OCI-LY7 (cell line): ENCODE measurements around the gene TRAF3IP1. TPM values are rescaled to one million over a fixed set of nuclear protein-coding genes. Genes with fewer than 3 reads are reported as not detected.
A peak's percentile ranks its signal among the peaks of the same experiment; 100 is the strongest.

Experiments
- BruUV-seq: library from RNA; stranded (reverse); fragments of 400-500 nt; replicated peaks from 2 replicates; lab custom pipeline; 2021; lab: Mats Ljungman, UMichigan
- CTCF ChIA-PET: fragments of 300-600 bp; sonication (Branson Sonifier 250); formaldehyde crosslinking; loops from one replicate; lab custom pipeline; 2022; ENCODE audit warnings: antibody characterized with exemption; ENCODE audit not compliant: unreplicated experiment; lab: Charles Lee
- POLR2A ChIA-PET: fragments of 300-600 bp; sonication (Branson Sonifier 250); formaldehyde crosslinking; loops from one replicate; lab custom pipeline; 2022; ENCODE audit warnings: antibody characterized with exemption; lab: Charles Lee
- DNase-seq: peaks from one replicate; pipeline ENCODE4 v3.0.0-alpha.2; 2015; ENCODE audit warnings: low spot score
- H2AFZ ChIP-seq: fragments of 200-600 bp; sonication (generic), shearing (Covaris generic); 2 replicates; pipeline ENCODE4 v1.6.1; 2014; ENCODE audit warnings: mild to moderate bottlenecking, antibody characterized with exemption, low read length, moderate library complexity
- H3K27ac ChIP-seq: fragments of 200-600 bp; sonication (generic); 2 replicates; pipeline ENCODE4 v1.5.1; 2014; ENCODE audit warnings: mixed run types, low read depth, mild to moderate bottlenecking, moderate library complexity, low read length, inconsistent platforms; ENCODE audit not compliant: poor library complexity, severe bottlenecking
- H3K36me3 ChIP-seq: fragments of 200-600 bp; sonication (generic); 2 replicates; pipeline ENCODE4 v1.6.1; 2014; ENCODE audit warnings: mild to moderate bottlenecking, antibody characterized with exemption, low read length, moderate library complexity, mixed read lengths; ENCODE audit not compliant: insufficient read depth
- H3K4me1 ChIP-seq: fragments of 200-600 bp; sonication (generic); 2 replicates; pipeline ENCODE4 v1.5.1; 2014; ENCODE audit warnings: mild to moderate bottlenecking, low read length; ENCODE audit not compliant: insufficient read depth, poor library complexity, severe bottlenecking
- H3K4me2 ChIP-seq: fragments of 200-600 bp; sonication (generic); 2 replicates; pipeline ENCODE4 v1.6.1; 2014; ENCODE audit warnings: mild to moderate bottlenecking, low read length
- H3K4me3 ChIP-seq: fragments of 200-600 bp; sonication (generic); 2 replicates; pipeline ENCODE4 v1.5.1; 2014; ENCODE audit warnings: mild to moderate bottlenecking, low read depth, low read length; ENCODE audit not compliant: poor library complexity, severe bottlenecking
- H3K79me2 ChIP-seq: fragments of 200-600 bp; sonication (generic); 2 replicates; pipeline ENCODE4 v1.6.1; 2016; ENCODE audit warnings: low read depth, mild to moderate bottlenecking, low read length, moderate library complexity, mixed read lengths; ENCODE audit not compliant: insufficient read depth
- H3K9me2 ChIP-seq: fragments of 200-600 bp; sonication (generic); 2 replicates; pipeline ENCODE4 v1.6.1; 2016; ENCODE audit warnings: mild to moderate bottlenecking, low read length, mixed read lengths; ENCODE audit not compliant: insufficient read depth
- H3K9me3 ChIP-seq: fragments of 200-600 bp; sonication (generic); 2 replicates; pipeline ENCODE4 v1.6.1; 2014; ENCODE audit warnings: mild to moderate bottlenecking, mixed run types, low read length, mixed read lengths
- H4K20me1 ChIP-seq: fragments of 200-600 bp; sonication (generic); 2 replicates; pipeline ENCODE4 v1.6.1; 2014; ENCODE audit warnings: mild to moderate bottlenecking, antibody characterized with exemption, low read length, moderate library complexity, mixed read lengths; ENCODE audit not compliant: insufficient read depth
- EZH2phosphoT487 ChIP-seq: fragments of 200-600 bp; sonication (generic); IDR thresholded peaks from 2 replicates; pipeline ENCODE4 v1.6.1; 2018; ENCODE audit warnings: low read depth, borderline replicate concordance, mild to moderate bottlenecking, mixed run types, antibody characterized with exemption, low read length, moderate library complexity, mixed read lengths
- intact Hi-C: fragments of 100-400 bp; cut with micrococcal nuclease; formaldehyde crosslinking; loops from one replicate; pipeline ENCODE4 v1.10.0; 2022; ENCODE audit not compliant: unreplicated experiment
- total RNA-seq, 2 experiments: library from RNA; depleted of rRNA in 1 of 2; stranded (reverse); fragments of >200 nt in 1 of 2; shearing (Covaris generic) in 1 of 2; gene quantifications; 2 replicates each; pipeline ENCODE4 v1.2.3, GENCODE V29; 2014 to 2022
- TF ChIP-seq, protein P1 (sequence below): fragments of 200-600 bp; sonication (generic); conservative IDR thresholded peaks from 2 replicates; pipeline ENCODE4 v1.5.1; 2014; ENCODE audit warnings: mild to moderate bottlenecking, antibody characterized with exemption, low read length, moderate library complexity, mixed read lengths

Gene TRAF3IP1
- total RNA-seq, 2 experiments from 2014 or later: 8.2 to 13.8 TPM

DNA sequence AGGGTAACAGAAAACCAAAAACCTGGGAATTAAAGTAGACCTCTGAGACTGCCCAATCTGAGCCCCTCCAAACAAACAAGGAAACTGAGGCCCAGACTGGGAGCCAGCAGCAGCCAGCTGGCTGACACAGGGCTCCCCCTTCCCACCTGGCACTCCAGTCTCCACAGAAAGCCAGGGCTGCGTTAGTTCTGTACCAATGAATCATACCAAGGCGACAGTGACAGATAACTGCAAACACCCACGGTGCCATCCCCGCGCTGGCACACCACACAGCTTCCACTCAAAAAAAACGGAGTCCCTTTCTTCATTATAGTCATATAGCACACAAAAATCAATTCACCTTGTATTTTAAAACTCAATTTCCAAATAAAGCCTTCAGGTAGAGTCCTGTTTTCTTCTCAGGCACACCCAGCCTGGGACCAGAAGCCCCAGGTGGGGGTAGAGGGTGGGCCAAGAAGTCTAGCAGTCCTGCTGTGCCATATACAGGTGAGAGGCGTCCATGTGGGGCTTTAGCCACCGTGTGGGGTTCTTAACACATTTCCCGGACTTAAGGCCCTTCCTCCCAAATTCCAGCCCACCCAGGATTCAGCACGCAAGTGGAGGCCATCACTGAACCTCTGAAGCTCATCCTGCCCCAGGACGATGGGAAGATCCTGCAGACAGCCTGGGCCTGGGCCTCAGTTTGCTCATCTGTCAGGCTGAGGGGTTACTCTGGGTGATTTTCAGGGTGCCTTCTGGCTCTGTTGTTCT is 33.2 kb upstream of the TRAF3IP1 start:
- DNase-seq: no peak
- Histone ChIP-seq H3K4me2 (peak overlapping the region; percentile 86), H3K9me3 (no peaks in the 10 kb centered on the region), H4K20me1 (peaks cover 11% of the 10 kb centered on the region), H3K79me2 (peaks cover 27% of the 10 kb centered on the region), H2AFZ (no peak overlapping the region; the same call in 1 of the 2 replicates), H3K4me3 (peak overlapping the region; percentile 76), H3K36me3 (peaks cover 7% of the 10 kb centered on the region; the same call in 1 of the 2 replicates), H3K27ac (no peak overlapping the region), H3K9me2 (no peaks in the 10 kb centered on the region), H3K4me1 (peaks cover 36% of the 10 kb centered on the region)
- TSS peak; percentile 57 for BruUV-seq
- ChIA-PET POLR2A (interaction anchor here (0.6 kb wide), 1 partner anchor 60 kb away, joined by 3 read pairs; no protein-coding TSS in a partner anchor), CTCF (no interaction called here)
- intact Hi-C loops: no loop called here
- TF ChIP-seq, protein P1, sequence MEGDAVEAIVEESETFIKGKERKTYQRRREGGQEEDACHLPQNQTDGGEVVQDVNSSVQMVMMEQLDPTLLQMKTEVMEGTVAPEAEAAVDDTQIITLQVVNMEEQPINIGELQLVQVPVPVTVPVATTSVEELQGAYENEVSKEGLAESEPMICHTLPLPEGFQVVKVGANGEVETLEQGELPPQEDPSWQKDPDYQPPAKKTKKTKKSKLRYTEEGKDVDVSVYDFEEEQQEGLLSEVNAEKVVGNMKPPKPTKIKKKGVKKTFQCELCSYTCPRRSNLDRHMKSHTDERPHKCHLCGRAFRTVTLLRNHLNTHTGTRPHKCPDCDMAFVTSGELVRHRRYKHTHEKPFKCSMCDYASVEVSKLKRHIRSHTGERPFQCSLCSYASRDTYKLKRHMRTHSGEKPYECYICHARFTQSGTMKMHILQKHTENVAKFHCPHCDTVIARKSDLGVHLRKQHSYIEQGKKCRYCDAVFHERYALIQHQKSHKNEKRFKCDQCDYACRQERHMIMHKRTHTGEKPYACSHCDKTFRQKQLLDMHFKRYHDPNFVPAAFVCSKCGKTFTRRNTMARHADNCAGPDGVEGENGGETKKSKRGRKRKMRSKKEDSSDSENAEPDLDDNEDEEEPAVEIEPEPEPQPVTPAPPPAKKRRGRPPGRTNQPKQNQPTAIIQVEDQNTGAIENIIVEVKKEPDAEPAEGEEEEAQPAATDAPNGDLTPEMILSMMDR: no peak
- no peak for TF ChIP-seq EZH2phosphoT487

DNA sequence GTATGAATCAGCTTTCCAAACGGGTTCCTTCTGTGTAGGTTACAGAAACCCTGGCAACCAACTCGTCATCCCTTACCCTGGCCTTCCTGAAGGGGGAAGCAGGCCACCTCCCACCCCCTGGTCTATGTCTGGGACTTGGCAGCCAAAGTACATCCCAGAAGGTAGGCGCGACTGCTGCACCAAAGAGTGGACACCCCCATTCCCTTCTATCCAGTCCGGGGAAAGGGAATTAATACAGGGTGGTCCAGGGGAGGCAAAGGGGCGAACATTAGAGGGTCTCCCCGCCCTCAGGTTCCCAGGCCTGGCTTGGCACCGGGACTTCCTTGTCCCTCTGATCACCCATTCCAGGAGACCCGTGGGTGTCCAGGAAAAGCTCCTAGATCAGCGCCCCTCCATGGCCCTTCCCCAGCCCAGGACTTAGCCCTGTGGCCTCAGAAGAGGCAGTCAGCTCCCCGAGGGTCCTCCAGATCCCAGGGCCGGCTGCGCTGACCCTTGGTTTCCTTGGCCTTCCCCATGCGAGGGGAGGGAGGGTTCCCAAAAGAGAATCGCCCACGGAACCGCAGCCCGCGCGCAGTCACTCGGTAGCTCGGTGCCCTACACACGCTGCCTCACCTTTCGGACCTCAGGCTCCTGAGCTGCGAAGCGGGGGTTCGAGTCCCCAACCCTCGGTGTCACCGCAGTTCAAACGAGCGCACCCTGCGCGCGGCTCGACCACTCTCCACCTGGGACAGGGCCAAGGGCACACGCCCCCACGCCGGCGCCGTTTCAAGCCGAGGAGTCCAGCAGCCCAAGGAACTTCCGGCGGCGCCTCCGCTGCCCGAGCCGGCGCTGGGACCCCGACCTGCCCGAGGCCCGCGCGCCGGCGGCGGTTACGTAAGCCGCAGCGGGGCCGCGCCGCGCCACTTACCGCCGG is 32.3 kb upstream of the TRAF3IP1 start, which contains the start of gene PER2:
TSS of gene PER2 (minus strand) at position 874 of the 913 bp plus-strand sequence. CDS start 10,674 bp downstream, outside the sequence.
- Histone ChIP-seq H3K4me2 (peak within 1 kb of the TSS; percentile 97), H3K27ac (peak within 1 kb of the TSS; percentile 54), H4K20me1 (peaks cover 11% of the 10 kb centered on the region), H2AFZ (peak within 1 kb of the TSS; percentile 96), H3K4me1 (peaks cover 34% of the 10 kb centered on the region), H3K79me2 (peaks cover 27% of the 10 kb centered on the region), H3K4me3 (peak within 1 kb of the TSS; percentile 76), H3K9me3 (no peaks in the 10 kb centered on the region), H3K9me2 (no peaks in the 10 kb centered on the region), H3K36me3 (peaks cover 7% of the 10 kb centered on the region; the same call in 1 of the 2 replicates)
- intact Hi-C loops: loop anchor here (2.0 kb wide), 3 partner anchors 33 to 139 kb away; partner anchors contain the start of genes ASB1, HES6 and TRAF3IP1
- ChIA-PET CTCF (interaction anchor here (0.9 kb wide), 1 partner anchor 190 kb away, joined by 3 read pairs; no protein-coding TSS in a partner anchor), POLR2A (no interaction called here)
- BruUV-seq: no TSS peak
- peak; percentile 40 for DNase-seq
- TF ChIP-seq EZH2phosphoT487: no peak
- TF ChIP-seq, protein P1: peak; percentile 43; the same call in 1 of the 2 replicates
